Measurements from ENCODE around the gene BBIP1. TPM values are rescaled to one million over a fixed set of nuclear protein-coding genes. Genes with fewer than 3 reads are reported as not detected.

The BBIP1 gene
- total RNA-seq, 4 donors from 2014 or later, result 27.1 to 40.2 (median 28.7) TPM

DNA sequence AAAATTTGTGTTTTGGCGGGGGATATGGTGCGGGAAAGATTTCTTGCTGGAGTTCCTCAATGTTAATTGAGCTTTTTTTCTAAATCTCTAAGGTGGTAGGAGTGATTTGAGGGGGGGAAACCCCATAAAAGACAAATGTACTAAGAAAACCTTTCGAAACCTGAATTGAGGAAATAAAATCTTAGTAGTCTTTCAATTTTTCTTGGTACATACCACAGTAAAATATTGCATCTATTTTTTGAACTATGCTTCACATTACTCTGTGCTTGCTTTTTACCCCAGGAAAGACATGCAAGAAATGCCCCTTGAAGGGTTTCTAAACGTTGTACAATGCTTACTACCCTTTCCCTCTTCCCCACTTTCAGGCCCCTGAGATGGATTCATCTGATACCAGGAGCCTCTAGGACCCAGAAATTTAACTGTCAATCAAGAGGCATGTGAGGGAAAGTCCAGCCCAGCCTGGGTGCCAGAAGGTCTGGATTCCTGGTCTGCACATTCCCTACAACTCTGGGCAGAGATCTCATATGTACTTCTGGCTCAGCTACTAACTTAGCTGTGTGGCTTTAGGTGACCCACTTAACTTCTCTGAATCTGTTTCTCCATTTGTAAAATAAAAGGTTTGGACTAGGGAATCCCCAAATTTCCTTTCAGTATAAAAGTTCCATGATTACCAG lies 53.0 kb downstream of the BBIP1 start:
- no peak for ATAC-seq
- Histone ChIP-seq H3K36me3 (no peaks in the 10 kb centered on the region), H3K27ac (peak overlapping the region in 3 of 4 donors; percentile 30 to 72 (median 60)), H3K27me3 (no peaks in the 10 kb centered on the region), H3K4me1 (peaks cover 0 to 32% (median 8%) of the 10 kb centered on the region in 3 donors), H3K4me3 (no peak overlapping the region), H3K9me3 (no peaks in the 10 kb centered on the region)
- TF ChIP-seq POLR2AphosphoS5 (IDR thresholded peaks at IDR 0.05) (no peak), EP300 (IDR thresholded peaks at IDR 0.05) (no peak), POLR2A (IDR thresholded peaks at IDR 0.05) (no peak)
- TF ChIP-seq, protein P1, sequence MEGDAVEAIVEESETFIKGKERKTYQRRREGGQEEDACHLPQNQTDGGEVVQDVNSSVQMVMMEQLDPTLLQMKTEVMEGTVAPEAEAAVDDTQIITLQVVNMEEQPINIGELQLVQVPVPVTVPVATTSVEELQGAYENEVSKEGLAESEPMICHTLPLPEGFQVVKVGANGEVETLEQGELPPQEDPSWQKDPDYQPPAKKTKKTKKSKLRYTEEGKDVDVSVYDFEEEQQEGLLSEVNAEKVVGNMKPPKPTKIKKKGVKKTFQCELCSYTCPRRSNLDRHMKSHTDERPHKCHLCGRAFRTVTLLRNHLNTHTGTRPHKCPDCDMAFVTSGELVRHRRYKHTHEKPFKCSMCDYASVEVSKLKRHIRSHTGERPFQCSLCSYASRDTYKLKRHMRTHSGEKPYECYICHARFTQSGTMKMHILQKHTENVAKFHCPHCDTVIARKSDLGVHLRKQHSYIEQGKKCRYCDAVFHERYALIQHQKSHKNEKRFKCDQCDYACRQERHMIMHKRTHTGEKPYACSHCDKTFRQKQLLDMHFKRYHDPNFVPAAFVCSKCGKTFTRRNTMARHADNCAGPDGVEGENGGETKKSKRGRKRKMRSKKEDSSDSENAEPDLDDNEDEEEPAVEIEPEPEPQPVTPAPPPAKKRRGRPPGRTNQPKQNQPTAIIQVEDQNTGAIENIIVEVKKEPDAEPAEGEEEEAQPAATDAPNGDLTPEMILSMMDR (IDR thresholded peaks at IDR 0.05), result no peak
- 47 to 75% methylated on average over 3 to 4 of the region's 4 CpGs for WGBS, 2 donors (ENCODE audit: low coverage in 1 of 2)

DNA sequence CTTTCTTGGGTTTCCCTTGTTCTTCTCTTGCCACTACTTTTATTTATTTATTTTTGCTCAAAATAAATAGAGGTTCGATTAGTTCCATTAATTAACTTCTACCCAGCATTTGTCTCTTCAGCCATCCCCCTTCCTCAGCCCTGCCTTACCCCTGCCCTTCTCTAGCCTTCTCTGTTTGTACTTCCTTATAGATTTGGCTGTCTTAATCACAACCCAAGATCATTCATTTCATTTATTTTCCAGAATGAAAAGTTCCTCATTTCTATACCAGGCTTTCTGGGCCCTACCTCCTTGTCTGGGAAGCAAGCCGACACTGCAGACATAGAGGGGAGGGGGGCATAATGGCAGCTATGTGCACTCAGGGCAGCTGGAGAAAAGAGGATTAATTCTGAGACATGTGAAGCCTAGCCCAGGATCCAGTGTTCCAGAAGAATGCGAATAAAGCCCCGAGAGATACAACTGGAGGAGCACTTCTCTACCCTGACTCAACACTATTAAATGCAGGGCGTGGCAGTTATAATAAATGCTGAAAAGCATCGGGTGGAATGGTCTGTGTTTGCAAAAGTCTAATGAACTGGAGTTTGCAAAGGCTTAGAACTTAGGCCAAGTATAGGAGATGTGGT lies 53.7 kb downstream of the BBIP1 start:
- no peaks in the 10 kb centered on the region for H3K27me3 ChIP-seq
- ATAC-seq, result peak; percentile 72
- H3K4me1 ChIP-seq, result peaks cover 0 to 34% (median 6%) of the 10 kb centered on the region in 3 donors
- H3K27ac ChIP-seq, result peak overlapping the region; percentile 30 to 72 (median 54)
- 20 to 29% methylated on average over 5 to 6 of the region's 6 CpGs for WGBS, 2 donors (ENCODE audit: low coverage in 1 of 2)
- H3K36me3 ChIP-seq, result no peaks in the 10 kb centered on the region
- no peaks in the 10 kb centered on the region for H3K9me3 ChIP-seq
- no peak overlapping the region for H3K4me3 ChIP-seq
- TF ChIP-seq, protein P1 (IDR thresholded peaks at IDR 0.05), result no peak
- TF ChIP-seq POLR2AphosphoS5 (IDR thresholded peaks at IDR 0.05) (no peak), EP300 (IDR thresholded peaks at IDR 0.05) (no peak)

DNA sequence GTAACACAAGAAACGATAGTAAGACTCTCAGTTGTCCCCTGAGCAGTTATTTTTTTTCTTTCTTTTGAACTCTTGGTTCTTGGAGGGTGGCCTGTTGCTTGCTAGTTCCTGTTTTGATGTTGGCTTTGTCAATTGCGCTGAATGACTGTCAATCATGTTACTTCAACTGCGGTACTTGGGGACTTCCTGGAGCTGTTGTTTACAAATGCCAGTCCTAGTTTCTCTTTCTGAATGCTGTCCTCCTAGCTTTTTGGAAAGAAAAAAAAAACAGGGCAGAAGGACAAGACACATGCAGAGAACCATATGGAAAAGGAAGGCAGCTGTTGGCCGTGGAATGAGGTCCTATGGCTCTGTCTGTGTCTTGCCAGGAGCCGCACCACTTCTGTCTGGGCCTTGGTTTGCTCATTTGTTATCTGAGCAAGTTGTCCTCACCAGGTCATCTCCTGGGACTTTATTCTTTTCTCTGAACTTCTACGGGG lies 54.3 kb downstream of the BBIP1 start:
- peaks cover 0 to 38% (median 6%) of the 10 kb centered on the region in 3 donors for H3K4me1 ChIP-seq
- H3K27me3 ChIP-seq, result no peaks in the 10 kb centered on the region
- H3K9me3 ChIP-seq, result no peaks in the 10 kb centered on the region
- H3K27ac ChIP-seq, result peak overlapping the region; percentile 30 to 72 (median 54)
- H3K4me3 ChIP-seq, result no peak overlapping the region
- TF ChIP-seq POLR2A (IDR thresholded peaks at IDR 0.05), result no peak
- TF ChIP-seq POLR2AphosphoS5 (IDR thresholded peaks at IDR 0.05), result no peak
- TF ChIP-seq EP300 (IDR thresholded peaks at IDR 0.05), result no peak
- TF ChIP-seq, protein P1 (IDR thresholded peaks at IDR 0.05), result no peak
- no peak for ATAC-seq
- 40 to 45% methylated on average over 3 to 6 of the region's 6 CpGs for WGBS, 2 donors (ENCODE audit: low coverage in 1 of 2)
- no peaks in the 10 kb centered on the region for H3K36me3 ChIP-seq

DNA sequence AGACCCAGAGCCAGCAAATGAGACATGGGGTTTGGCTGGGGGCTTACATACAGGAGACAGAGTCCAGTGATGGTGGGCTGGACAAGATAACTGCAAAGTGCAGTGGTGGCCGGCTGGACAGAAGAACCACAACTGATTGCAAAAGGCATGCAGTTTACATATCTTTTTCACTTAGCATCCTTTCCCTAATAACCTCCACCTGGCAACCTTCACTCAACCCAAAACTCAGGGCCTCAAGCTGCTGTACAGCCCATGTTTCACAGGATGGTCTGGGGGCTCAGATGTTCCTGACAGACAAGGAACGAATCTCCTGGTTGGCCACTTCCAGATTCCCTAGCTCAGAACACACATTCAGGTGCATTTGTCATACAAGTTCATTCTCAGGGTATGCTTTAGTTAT lies 55.0 kb downstream of the BBIP1 start:
- ATAC-seq, result no peak
- TF ChIP-seq EP300 (IDR thresholded peaks at IDR 0.05) (no peak), POLR2AphosphoS5 (IDR thresholded peaks at IDR 0.05) (no peak), POLR2A (IDR thresholded peaks at IDR 0.05) (no peak)
- TF ChIP-seq, protein P1 (IDR thresholded peaks at IDR 0.05), result no peak
- WGBS, 2 donors (ENCODE audit: low coverage in 1 of 2), result 100% methylated on average over 1 of the region's 2 CpGs
- no peaks in the 10 kb centered on the region for H3K27me3 ChIP-seq
- peaks cover 0 to 43% (median 9%) of the 10 kb centered on the region in 3 donors for H3K4me1 ChIP-seq
- no peaks in the 10 kb centered on the region for H3K9me3 ChIP-seq
- no peak overlapping the region for H3K4me3 ChIP-seq
- peak overlapping the region in 2 of 4 donors; percentile 7 to 11 for H3K27ac ChIP-seq
- no peaks in the 10 kb centered on the region for H3K36me3 ChIP-seq

DNA sequence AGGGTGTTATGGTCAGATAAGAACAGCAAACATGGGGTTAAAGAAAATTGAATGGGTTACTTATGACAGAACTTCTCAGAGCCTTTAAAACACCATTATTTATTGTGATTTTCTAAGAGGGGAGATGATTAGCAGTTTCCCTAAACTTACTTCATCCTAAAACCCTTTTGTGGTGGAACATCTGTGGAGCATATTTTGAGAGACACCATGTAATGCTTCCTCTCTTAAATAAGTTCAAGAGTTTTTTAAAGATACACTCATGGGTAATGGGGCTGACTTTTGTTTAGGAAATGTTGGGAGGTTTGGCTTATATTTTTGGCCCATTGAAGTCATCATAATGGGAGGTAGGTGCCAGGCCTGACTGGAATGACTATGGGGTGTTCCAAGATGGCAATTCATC lies 55.6 kb downstream of the BBIP1 start:
- H3K27ac ChIP-seq, result no peak overlapping the region
- H3K9me3 ChIP-seq, result no peaks in the 10 kb centered on the region
- TF ChIP-seq, protein P1 (IDR thresholded peaks at IDR 0.05), result no peak
- TF ChIP-seq POLR2A (IDR thresholded peaks at IDR 0.05) (no peak), POLR2AphosphoS5 (IDR thresholded peaks at IDR 0.05) (no peak), EP300 (IDR thresholded peaks at IDR 0.05) (no peak)
- H3K4me3 ChIP-seq, result no peak overlapping the region
- no peaks in the 10 kb centered on the region for H3K36me3 ChIP-seq
- peaks cover 0 to 44% (median 10%) of the 10 kb centered on the region in 3 donors for H3K4me1 ChIP-seq
- no peaks in the 10 kb centered on the region for H3K27me3 ChIP-seq
- ATAC-seq, result no peak
